Suppressor macrophage treated with lipopolysaccharide for 4 hours (primary cell): Measurements from ENCODE around the gene PTPRN.
"Not testable (repeated sequence)": the region's sequence is repeated elsewhere in the genome, so short reads cannot be mapped to it uniquely, and the experiment has no call there.

Source experiments
- DNase-seq: peaks from one replicate; pipeline ENCODE4 v3.0.0-alpha.2; 2020

Gene PTPRN

GRCh38 chr2:219306047-219306446 is 3.2 kb downstream of the PTPRN start:
- DNase-seq = no peak

GRCh38 chr2:219304223-219304622 is 5.0 kb downstream of the PTPRN start:
- DNase-seq = no peak

DNA sequence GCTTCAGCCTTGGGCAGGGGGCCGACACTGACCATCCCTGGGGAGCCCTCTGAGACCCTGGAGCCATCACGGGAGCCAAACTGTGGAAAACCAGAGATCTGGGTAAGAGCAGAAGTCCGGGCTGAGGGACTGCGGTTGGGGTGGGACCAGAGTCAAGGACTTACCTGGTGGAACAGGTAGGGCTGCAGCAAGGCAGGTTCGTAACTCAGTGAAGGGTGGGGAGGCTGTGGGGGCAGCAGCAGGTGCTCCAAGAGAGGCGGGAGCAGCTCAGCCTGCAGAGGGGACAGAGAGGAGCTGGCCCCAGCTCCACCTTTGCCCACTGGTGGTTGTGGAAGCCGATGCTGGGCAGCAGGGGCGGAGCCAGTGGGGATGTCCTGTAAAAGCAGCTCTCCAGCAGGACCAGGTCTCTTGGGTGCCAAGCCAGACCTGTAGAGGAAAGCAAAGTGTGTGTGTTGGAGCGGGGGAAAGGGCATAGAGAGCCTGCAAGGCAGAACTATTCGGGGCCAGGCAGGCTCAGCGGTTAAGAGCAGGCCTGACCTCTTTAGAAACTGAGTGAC is 6.7 kb downstream of the PTPRN start:
- DNase-seq = no peak

DNA sequence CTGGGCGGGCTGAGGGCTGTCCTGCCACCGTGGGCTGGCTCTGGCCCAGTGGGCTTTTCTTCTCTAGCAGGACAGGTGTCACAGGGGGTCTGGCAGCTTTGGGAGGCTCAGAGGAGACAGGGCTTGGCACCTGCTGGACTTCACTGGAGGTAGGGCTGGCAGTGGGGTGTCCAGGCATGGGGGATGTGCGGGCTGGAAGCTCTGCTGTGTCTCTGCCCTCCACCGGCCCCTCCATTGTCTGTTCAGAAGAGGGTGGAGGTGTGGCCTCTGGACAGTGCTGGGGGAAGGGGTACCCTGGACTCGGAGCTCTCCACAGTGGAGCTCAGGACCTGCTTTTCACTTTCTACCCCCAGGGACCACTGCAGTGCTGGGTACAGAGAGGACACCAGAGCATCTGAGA is 9.2 kb downstream of the PTPRN start:
- no peak for DNase-seq

DNA sequence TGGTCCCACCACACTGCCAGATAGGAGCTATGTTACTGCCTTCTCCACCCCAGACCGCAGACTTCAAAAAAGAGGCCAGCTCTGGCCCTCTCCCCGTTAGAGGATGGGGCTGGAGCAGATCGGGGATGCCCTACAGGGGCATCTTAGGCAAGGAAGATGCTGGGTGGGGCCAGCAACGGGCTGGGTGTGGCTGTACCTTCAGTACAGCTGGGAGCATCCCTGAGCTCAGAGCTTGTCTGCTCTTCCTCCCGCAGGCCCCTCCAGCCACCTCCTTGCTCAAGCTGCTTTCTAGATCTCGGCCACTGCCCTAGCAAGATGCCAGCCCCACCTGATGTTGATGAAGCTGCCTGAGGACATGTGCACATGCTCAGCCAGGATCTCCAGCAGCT is 9.8 kb downstream of the PTPRN start:
- no peak for DNase-seq

GRCh38 chr2:219298759-219299371 is 10.3 kb downstream of the PTPRN start:
- DNase-seq = peak; percentile 91

- no peak for DNase-seq
Measured at GRCh38 chr2:219297766-219298456, 11.3 kb downstream of the PTPRN start.

DNA sequence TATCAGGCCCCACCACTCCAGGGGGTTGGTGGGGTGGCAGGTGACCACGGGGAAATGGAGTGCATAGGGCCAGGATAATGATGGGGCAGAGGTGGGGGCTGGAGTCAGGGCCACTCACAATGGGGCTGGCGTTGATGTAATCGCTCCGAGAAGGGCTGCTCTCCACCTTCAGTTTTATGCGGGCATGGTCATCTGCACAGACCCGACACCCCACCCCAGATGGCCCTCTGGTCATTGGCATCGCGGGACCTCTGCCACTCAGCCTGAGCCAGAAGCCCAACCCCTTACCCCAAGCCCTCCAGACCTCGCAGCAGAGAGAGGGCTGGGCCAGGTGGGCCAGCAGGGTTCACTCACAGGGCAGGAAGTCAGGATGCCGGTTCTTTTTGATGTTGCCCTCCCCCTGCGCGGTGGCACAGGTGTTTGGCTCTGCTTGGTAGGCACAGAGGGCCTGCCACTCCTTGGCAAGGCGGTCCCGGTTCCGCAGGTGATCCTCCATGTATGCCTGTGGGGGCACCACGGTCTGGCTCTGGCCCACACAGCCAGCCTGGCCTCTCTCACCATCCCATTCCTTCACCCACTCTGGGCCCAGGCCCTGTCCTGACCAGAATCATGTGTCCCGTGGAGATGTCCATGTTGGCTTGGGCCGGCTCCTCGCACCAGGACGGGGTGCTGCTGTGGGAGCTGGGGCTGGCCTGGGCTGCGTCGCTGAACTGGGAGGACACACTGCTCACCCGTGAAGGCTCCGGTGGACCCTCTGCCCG is 12.4 kb downstream of the PTPRN start:
- no peak for DNase-seq

GRCh38 chr2:219296142-219296541 is 13.1 kb downstream of the PTPRN start:
- DNase-seq = no peak

- peak; percentile 88 for DNase-seq
Measured at GRCh38 chr2:219294356-219295351, 14.5 kb downstream of the PTPRN start.

DNA sequence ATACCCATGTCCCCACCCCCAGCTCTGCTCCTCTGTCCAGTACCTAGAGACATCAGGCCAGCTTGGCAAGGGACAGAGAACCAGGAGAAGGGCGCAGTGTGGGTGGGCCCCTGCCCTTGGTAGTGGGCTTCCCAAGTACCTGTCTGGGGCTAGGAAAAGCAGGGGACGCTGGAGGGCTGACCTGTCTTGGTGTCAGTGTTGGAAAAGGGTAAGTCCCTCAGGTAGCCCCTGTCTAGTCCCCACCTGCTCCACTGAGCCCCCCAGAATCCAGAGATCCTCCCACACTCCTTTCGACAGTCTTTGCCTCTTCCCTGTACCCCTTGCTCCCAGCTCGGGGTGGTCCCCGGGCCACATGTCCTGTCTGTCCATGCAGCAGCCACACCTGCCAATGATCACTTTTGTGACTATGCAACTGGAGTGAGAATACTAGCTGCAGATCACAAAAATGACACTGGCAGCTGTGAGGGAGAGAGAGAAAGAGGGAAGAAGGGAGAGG is 15.4 kb downstream of the PTPRN start:
- DNase-seq = no peak

DNA sequence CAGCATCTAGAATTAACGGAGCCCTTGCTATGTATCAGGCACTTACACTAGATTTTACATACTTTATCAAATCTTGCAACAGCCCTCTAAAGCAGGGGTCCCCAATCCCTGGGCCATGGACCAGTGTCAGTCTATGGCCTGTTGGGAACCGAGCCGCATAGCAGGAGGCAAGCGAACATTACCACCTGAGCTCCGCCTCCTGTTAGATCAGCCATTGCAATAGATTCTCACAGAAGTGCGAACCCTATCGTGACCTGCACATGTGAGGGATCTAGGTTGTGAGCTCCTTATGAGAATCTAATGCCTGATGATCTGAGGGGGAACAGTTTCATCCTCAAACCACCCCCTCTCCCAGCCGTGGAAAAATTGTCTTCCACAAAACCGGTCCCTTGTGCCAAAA is 16.6 kb downstream of the PTPRN start:
- no peak for DNase-seq

DNA sequence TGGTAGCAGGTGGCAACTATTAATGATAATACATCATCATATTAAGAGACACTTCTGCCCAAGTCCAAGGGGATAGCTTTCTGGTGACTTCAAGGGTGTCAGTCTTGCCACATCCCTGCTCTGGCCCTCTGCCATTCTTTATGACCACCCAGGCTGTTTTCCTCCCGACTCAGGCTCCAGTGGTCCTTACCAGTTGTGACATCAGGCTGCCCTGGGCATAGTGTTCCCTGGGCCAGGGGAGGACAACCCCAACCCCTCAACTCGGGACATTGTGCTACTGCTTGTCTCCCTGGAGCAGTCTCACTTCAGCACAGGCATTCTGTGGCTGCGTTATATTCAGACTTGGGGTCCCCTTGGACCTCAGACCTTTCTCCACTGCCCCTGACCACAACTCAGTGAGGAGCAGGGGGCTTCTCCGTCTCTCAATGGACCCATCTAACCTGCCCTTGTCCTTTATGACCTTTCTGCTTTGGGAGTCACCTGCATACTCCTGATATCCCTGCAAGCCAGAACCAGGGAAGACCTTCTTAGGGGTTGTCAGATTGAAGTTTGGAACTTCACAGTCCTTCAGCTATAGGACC is 17.2 kb downstream of the PTPRN start:
- no peak for DNase-seq

DNA sequence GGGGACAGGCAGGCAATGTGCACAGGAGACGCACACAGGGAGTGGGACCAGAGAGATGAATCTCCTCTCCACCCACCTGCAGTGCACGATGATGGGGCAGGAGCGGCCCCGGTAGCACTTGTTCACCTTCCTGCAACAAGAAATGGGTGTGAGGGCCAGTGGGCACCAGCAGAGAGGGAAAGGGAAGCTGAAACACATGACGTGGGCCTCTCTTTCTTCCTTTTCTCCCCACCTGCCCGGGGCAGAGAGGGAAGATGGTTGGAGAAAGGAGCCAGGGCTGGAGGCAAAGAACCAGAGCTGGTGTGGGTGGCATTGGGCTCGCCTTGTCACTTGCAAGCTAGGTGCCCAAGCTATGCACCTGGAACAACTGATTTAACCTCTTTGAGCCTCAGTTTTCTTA is 17.8 kb downstream of the PTPRN start:
- DNase-seq = no peak

- DNase-seq = no peak
Measured at GRCh38 chr2:219290381-219291171, 18.6 kb downstream of the PTPRN start.

DNA sequence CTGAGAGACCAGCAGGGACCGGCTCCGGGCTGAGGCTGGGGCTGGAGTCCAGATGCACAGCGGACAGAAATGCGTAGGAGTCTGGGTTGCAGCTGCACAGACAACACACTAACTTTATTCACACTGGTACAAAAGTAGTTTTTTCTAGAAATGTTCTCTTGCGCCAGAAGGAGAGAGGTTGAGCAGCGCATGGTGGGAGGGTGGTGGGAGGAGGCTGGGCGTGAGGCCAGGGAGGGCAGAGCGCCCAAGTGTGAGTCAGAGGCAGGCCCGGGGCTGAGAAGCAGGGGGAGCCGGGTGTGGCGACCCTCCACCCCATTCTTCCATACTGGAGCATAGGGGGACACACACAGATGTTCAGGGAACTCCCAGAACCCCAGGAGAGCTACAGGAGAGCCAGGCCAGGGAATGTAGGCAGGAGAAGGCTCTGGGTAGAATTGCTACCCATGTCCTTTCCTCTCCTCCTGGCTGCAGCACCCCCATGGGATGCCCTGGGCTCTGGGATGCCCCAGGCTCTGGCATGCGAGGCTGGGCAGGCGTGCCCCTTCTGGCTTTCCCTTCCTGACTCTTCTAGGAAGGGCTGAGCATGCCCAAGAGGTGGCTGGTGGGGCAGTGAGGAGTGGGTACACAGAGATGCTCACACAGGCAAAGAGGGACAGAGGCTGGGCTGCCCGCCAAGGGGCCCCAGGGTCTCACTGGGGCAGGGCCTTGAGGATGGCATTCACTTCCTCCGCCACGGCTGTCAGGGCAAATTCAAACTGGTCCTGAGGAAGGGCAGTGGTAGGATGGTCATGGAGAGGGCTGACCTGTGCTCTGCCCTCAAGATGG is 19.5 kb downstream of the PTPRN start:
- no peak for DNase-seq

DNA sequence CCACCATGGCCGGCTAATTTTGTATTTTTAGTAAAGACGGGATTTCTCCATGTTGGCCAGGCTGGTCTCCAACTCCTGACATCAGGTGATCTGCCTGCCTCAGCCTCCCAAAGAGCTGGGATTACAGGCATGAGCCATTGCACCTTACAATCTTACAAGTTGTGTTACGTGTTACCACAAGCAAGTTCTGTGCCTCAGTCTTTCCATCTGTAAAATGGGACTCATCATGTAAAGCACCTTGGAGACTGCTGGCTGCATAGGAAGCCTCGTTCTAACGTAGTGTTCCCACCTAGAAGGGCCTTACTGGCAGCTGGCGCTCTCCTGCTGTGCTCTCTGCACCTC is 20.0 kb downstream of the PTPRN start:
- no peak for DNase-seq

DNA sequence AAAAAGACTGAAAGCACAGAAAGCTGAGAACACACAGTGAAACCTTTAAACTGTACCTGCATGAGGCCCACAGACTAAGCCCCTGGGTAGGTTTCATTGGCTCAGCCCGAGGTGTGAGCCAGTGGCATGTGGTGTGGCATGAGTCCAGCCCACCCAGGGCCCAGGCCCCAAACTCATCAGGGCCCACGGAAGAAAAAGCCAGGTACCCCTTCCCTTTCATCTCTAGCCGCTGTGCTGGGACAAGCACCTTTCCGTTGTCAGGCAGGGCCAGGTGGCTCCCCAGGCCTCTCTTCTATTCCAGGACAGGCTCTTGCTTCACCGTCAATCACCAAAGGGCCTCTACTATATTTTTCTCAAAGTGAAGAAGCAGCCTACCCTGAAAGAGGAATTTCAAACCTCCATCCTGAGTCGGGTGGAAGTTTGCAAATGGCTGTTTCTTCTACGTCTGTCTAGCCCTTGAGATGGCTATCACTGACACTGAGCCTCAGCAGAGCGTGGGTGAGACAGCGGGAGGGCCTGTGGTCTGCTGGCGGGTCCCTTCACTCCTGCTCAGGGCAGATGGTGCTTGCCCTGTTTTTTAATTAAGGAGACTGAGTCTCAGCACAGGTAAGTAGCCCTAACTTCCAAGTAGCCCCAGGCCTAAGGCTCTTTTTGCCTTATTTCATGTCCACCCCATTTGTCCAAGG is 21.5 kb downstream of the PTPRN start:
- no peak for DNase-seq

DNA sequence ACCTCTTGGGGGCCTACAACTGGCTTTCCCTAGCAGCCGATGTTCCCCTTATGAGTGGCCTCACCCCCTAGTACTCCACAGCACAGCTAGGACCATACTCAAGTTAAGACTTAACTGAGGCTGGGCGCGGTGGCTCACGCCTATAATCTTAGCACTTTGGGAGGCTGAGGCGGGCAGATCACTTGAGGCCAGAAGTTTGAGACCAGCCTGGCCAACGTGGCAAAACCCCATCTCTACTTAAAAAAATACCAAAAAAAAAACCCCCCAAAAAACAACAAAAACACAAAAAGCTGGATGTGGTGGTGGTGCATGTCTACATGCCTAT is 22.1 kb downstream of the PTPRN start:
- DNase-seq = not testable (repeated sequence)
